Fibroblast of the aortic adventitia (primary cell): ENCODE measurements around the gene TM4SF1. TPM values are rescaled to one million over a fixed set of nuclear protein-coding genes. Genes with fewer than 3 reads are reported as not detected.

Experiments
- DNase-seq: peaks from one replicate; pipeline ENCODE4 v3.0.0-alpha.2; 2010; ENCODE audit warnings: low read depth
- H3K4me3 ChIP-seq: 2 replicates; pipeline ENCODE4 v1.5.1; 2011; ENCODE audit warnings: low read depth, mild to moderate bottlenecking, control low read depth, low read length, moderate library complexity
- total RNA-seq: library from RNA; depleted of rRNA; stranded (reverse); fragments of >200 nt; gene quantifications from 2 replicates; pipeline ENCODE4 v1.2.3, GENCODE V29; 2012; ENCODE audit warnings: low replicate concordance
- TF ChIP-seq, protein P1 (sequence below): IDR thresholded peaks from 2 replicates; pipeline ENCODE4 v1.5.1; 2011; ENCODE audit warnings: mild to moderate bottlenecking, low read length, control low read depth, inconsistent platforms; ENCODE audit not compliant: insufficient read depth

Gene TM4SF1
- total RNA-seq, 1 donor = 299 TPM

DNA sequence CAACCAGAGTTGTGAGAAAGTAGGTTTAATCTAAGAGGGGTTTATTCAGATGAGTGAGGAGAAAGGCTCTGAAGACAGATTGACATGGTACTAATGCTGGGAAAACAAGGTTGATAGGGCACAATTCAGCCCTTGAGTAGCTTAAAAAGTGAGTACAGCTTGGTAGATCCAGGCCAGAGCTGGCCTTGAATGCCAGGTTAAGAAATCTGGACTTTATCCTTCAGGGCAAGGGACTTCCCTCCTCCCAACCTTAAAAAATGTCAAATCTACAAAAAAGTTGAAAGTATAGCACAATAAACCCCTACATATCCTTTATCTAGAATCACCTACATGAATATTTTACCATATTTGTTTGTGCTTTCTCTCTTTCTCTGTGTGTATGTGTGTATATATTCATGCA, 51.9 kb downstream of the TM4SF1 start:
- TF ChIP-seq, protein P1, sequence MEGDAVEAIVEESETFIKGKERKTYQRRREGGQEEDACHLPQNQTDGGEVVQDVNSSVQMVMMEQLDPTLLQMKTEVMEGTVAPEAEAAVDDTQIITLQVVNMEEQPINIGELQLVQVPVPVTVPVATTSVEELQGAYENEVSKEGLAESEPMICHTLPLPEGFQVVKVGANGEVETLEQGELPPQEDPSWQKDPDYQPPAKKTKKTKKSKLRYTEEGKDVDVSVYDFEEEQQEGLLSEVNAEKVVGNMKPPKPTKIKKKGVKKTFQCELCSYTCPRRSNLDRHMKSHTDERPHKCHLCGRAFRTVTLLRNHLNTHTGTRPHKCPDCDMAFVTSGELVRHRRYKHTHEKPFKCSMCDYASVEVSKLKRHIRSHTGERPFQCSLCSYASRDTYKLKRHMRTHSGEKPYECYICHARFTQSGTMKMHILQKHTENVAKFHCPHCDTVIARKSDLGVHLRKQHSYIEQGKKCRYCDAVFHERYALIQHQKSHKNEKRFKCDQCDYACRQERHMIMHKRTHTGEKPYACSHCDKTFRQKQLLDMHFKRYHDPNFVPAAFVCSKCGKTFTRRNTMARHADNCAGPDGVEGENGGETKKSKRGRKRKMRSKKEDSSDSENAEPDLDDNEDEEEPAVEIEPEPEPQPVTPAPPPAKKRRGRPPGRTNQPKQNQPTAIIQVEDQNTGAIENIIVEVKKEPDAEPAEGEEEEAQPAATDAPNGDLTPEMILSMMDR = no peak
- DNase-seq = no peak
- H3K4me3 ChIP-seq = no peak overlapping the region

GRCh38 chr3:149324332-149324731, 53.1 kb downstream of the TM4SF1 start:
- no peak overlapping the region for H3K4me3 ChIP-seq
- no peak for DNase-seq
- TF ChIP-seq, protein P1 = no peak

GRCh38 chr3:149321640-149322039, 55.8 kb downstream of the TM4SF1 start:
- TF ChIP-seq, protein P1 = no peak
- no peak for DNase-seq
- no peak overlapping the region for H3K4me3 ChIP-seq

- no peak overlapping the region for H3K4me3 ChIP-seq
- TF ChIP-seq, protein P1 = no peak
These were observed 56.3 kb downstream of the TM4SF1 start for GRCh38 chr3:149321136-149321535.

DNA sequence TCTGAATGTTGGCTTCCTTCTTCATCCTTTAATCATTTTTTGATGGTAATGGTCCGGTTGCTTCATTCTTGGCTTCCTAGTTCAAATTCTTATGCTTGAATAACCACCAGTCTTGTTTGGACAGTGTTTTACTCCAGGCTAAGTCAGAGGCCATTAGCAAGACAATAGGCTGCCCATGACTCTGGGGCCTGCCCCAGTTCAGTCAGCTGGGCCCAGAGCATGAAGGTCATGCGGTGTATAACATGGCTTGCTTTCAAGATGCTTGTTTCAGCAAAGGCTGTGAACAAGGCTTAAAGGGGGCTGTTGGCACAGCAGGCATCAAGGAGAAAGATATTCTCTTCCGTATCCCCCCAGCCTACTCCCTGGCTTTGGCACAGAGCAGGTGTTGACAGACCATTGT, 57.7 kb downstream of the TM4SF1 start:
- no peak overlapping the region for H3K4me3 ChIP-seq
- DNase-seq = no peak
- TF ChIP-seq, protein P1 = no peak

More at GRCh38 chr3:149321136-149321535, 56.3 kb downstream of the TM4SF1 start:
- no peak for DNase-seq

Other genes with a start within 250 kb of the TM4SF1 start
- gene HPS3, start 248.0 kb downstream of the TM4SF1 start, total RNA-seq = 33.0 and 88.2 TPM in 2 replicates
- gene CP, start 155.8 kb downstream of the TM4SF1 start, total RNA-seq = 1.2 TPM in 1 of 2 replicates, not detected in the other
- gene TM4SF18, start 44.0 kb downstream of the TM4SF1 start, total RNA-seq = 0.27 and 1.3 TPM in 2 replicates
- 0.45 TPM in 1 of 2 replicates, not detected in the other for gene TM4SF4, start 97.0 kb upstream of the TM4SF1 start, total RNA-seq